PC-3 (cell line): ENCODE measurements around the gene PCNT. TPM values are rescaled to one million over a fixed set of nuclear protein-coding genes. Genes with fewer than 3 reads are reported as not detected.

Experiments
- ATAC-seq: fragments of 200-7000 bp; cut with Tn5 transposase; 2 replicates; pipeline ENCODE4 v1.9.1; 2020; ENCODE audit warnings: mild to moderate bottlenecking, moderate library complexity
- BruUV-seq: library from RNA; stranded (reverse); fragments of 400-500 nt; replicated peaks from 2 replicates; lab custom pipeline; 2021; lab: Mats Ljungman, UMichigan
- CTCF ChIA-PET: fragments of 300-600 bp; sonication (Branson Sonifier 250); formaldehyde crosslinking; loops from one replicate; lab custom pipeline; 2022; ENCODE audit warnings: antibody characterized with exemption; lab: Charles Lee
- POLR2A ChIA-PET: fragments of 300-600 bp; sonication (Branson Sonifier 250); formaldehyde crosslinking; loops from one replicate; lab custom pipeline; 2022; ENCODE audit warnings: antibody characterized with exemption; ENCODE audit not compliant: unreplicated experiment; lab: Charles Lee
- DNase-seq: peaks from one replicate; pipeline ENCODE4 v3.0.0-alpha.2; 2015
- H2AFZ ChIP-seq: fragments of 300-600 bp; sonication (generic); 2 replicates; pipeline ENCODE4 v1.6.0; 2016; ENCODE audit warnings: antibody characterized with exemption, low read length
- H3F3A ChIP-seq: fragments of 300-600 bp; sonication (generic); one replicate; pipeline ENCODE4 v1.6.0; 2017; ENCODE audit warnings: antibody characterized with exemption, low read length, control low read depth, mild to moderate bottlenecking; ENCODE audit not compliant: unreplicated experiment
- H3K27ac ChIP-seq: fragments of 300-600 bp; sonication (generic); 2 replicates; pipeline ENCODE4 v1.5.1; 2016; ENCODE audit warnings: mild to moderate bottlenecking, low read length
- H3K27me3 ChIP-seq: fragments of 300-600 bp; sonication (generic); 2 replicates; pipeline ENCODE4 v1.6.1; 2016; ENCODE audit warnings: low read length, mixed read lengths
- H3K36me3 ChIP-seq: fragments of 300-600 bp; sonication (generic); 2 replicates; pipeline ENCODE4 v1.6.1; 2016; ENCODE audit warnings: low read depth, mixed run types, low read length, mixed read lengths
- H3K4me1 ChIP-seq: fragments of 300-600 bp; sonication (generic); 2 replicates; pipeline ENCODE4 v1.5.1; 2016; ENCODE audit warnings: low read length; ENCODE audit not compliant: insufficient read depth
- H3K4me2 ChIP-seq: fragments of 300-600 bp; sonication (generic); 2 replicates; pipeline ENCODE4 v1.6.0; 2016; ENCODE audit warnings: low read length
- H3K4me3 ChIP-seq: fragments of 300-600 bp; sonication (generic); 2 replicates; pipeline ENCODE4 v1.5.1; 2016; ENCODE audit warnings: mild to moderate bottlenecking, low read length, mixed read lengths
- H3K79me2 ChIP-seq: fragments of 300-600 bp; sonication (generic); 2 replicates; pipeline ENCODE4 v1.6.1; 2017; ENCODE audit warnings: low read length, mixed read lengths
- H3K9ac ChIP-seq: fragments of 300-600 bp; sonication (generic); 2 replicates; pipeline ENCODE4 v1.6.0; 2016; ENCODE audit warnings: mild to moderate bottlenecking, low read length
- H3K9me2 ChIP-seq: fragments of 300-600 bp; sonication (generic); replicated peaks from 2 replicates; pipeline ENCODE4 v1.6.1; 2016; ENCODE audit warnings: mixed run types, low read length, mixed read lengths
- H3K9me3 ChIP-seq: fragments of 300-600 bp; sonication (generic); 2 replicates; pipeline ENCODE4 v1.6.1; 2016; ENCODE audit warnings: low read length, mixed read lengths
- H4K20me1 ChIP-seq: fragments of 300-600 bp; sonication (generic); 2 replicates; pipeline ENCODE4 v1.6.1; 2016; ENCODE audit warnings: low read length, mixed read lengths
- EZH2 ChIP-seq: fragments of 300-600 bp; sonication (generic); IDR thresholded peaks from one replicate; pipeline ENCODE4 v1.6.1; 2017; ENCODE audit warnings: antibody characterized with exemption, mild to moderate bottlenecking, low read length; ENCODE audit not compliant: unreplicated experiment
- EZH2phosphoT487 ChIP-seq: fragments of 300-600 bp; sonication (generic); IDR thresholded peaks from 2 replicates; pipeline ENCODE4 v1.6.1; 2018; ENCODE audit warnings: mild to moderate bottlenecking, antibody characterized with exemption, low read length, borderline replicate concordance
- intact Hi-C: fragments of 100-400 bp; cut with micrococcal nuclease; formaldehyde crosslinking; loops from 2 replicates; pipeline ENCODE4 v1.9.0; 2023
- total RNA-seq: library from RNA; depleted of rRNA; stranded (reverse); fragments of >200 nt; gene quantifications from 2 replicates; pipeline ENCODE4 v1.2.3, GENCODE V29; 2014
- TF ChIP-seq, protein P1 (sequence below): fragments of 300-600 bp; sonication (generic); conservative IDR thresholded peaks from 2 replicates; pipeline ENCODE4 v1.5.1; 2017; ENCODE audit warnings: antibody characterized with exemption, low read depth, mild to moderate bottlenecking, low read length

The PCNT gene
- total RNA-seq, 1 experiment from 2014 or later: 51.4 TPM

GRCh38 chr21:46489162-46489663, 165.3 kb downstream of the PCNT start:
- POLR2A ChIA-PET: no interaction called here
- ATAC-seq (no peak), DNase-seq (no peak)
- no peaks in the 10 kb centered on the region for H3F3A ChIP-seq
- no TSS peak for BruUV-seq
- no peaks in the 10 kb centered on the region for H3K27me3 ChIP-seq
- no peaks in the 10 kb centered on the region for H3K4me1 ChIP-seq
- CTCF ChIA-PET: no interaction called here
- no peak overlapping the region for H3K27ac ChIP-seq
- no peak overlapping the region for H3K4me3 ChIP-seq
- H2AFZ ChIP-seq: no peak overlapping the region
- H3K4me2 ChIP-seq: no peak overlapping the region
- TF ChIP-seq, protein P1, sequence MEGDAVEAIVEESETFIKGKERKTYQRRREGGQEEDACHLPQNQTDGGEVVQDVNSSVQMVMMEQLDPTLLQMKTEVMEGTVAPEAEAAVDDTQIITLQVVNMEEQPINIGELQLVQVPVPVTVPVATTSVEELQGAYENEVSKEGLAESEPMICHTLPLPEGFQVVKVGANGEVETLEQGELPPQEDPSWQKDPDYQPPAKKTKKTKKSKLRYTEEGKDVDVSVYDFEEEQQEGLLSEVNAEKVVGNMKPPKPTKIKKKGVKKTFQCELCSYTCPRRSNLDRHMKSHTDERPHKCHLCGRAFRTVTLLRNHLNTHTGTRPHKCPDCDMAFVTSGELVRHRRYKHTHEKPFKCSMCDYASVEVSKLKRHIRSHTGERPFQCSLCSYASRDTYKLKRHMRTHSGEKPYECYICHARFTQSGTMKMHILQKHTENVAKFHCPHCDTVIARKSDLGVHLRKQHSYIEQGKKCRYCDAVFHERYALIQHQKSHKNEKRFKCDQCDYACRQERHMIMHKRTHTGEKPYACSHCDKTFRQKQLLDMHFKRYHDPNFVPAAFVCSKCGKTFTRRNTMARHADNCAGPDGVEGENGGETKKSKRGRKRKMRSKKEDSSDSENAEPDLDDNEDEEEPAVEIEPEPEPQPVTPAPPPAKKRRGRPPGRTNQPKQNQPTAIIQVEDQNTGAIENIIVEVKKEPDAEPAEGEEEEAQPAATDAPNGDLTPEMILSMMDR: no peak
- TF ChIP-seq EZH2: no peak
- no peak for TF ChIP-seq EZH2phosphoT487
- H3K9me3 ChIP-seq: no peaks in the 10 kb centered on the region
- H3K36me3 ChIP-seq: peaks cover 18% of the 10 kb centered on the region
- H3K79me2 ChIP-seq: no peaks in the 10 kb centered on the region
- H3K9me2 ChIP-seq: no peaks in the 10 kb centered on the region
- intact Hi-C loops: no loop called here
- H3K9ac ChIP-seq: no peak overlapping the region
- H4K20me1 ChIP-seq: no peaks in the 10 kb centered on the region

DNA sequence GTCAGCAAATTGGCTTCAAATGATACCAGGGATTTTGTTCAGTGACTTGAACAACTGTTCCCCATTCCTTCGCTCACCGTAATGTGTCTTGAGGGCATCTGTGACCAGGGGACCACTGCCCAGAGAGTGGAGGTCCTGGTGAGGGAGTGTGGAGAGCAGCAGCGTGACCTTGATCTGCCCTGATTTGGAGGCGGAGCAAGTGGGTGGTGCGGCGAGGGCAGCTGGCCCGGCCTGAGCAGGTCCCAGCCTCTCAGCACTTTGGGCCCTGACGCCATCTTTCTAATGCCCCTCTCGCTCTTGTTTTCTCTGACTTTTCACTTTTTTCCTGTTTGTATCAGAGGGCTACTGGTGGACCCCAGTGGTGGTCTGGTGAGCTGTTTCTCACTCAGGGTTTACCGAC, 165.8 kb downstream of the PCNT start:
- CTCF ChIA-PET: no interaction called here
- no peak for ATAC-seq
- no peak overlapping the region for H2AFZ ChIP-seq

DNA sequence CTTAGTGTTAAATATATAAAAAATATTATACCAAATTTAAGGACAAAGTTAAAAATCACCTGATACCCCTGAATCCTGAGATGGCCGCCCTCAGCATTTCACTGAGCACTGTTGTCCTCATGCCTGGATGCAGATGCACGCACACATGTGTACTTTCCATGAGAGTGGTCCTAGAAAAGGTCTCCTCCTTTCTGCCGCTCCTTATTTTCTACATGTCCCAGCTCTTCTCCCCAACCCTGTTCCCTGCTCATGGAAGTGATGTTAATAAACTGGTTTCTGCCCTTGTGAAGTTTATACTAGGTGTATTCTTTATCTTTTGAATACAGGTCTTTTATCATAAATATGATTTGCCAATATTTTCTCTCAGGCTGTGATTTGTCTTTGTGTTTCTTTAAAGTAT, 167.6 kb downstream of the PCNT start:
- H2AFZ ChIP-seq: no peak overlapping the region
- no peak for DNase-seq
- ATAC-seq: no peak
- H3F3A ChIP-seq: no peaks in the 10 kb centered on the region
- H3K36me3 ChIP-seq: peaks cover 20% of the 10 kb centered on the region
- no TSS peak for BruUV-seq
- no peak overlapping the region for H3K9ac ChIP-seq
- H4K20me1 ChIP-seq: no peaks in the 10 kb centered on the region
- no peaks in the 10 kb centered on the region for H3K27me3 ChIP-seq
- no peaks in the 10 kb centered on the region for H3K79me2 ChIP-seq
- no peak overlapping the region for H3K27ac ChIP-seq
- CTCF ChIA-PET: no interaction called here
- no peaks in the 10 kb centered on the region for H3K9me2 ChIP-seq
- H3K9me3 ChIP-seq: no peaks in the 10 kb centered on the region
- H3K4me2 ChIP-seq: no peak overlapping the region
- POLR2A ChIA-PET: no interaction called here
- intact Hi-C loops: no loop called here
- H3K4me3 ChIP-seq: no peak overlapping the region
- TF ChIP-seq, protein P1: no peak
- TF ChIP-seq EZH2phosphoT487: no peak
- TF ChIP-seq EZH2: no peak
- no peaks in the 10 kb centered on the region for H3K4me1 ChIP-seq

More for the DNA sequence above, 165.8 kb downstream of the PCNT start:
- no peak for DNase-seq
- no TSS peak for BruUV-seq
- POLR2A ChIA-PET: no interaction called here
- TF ChIP-seq EZH2phosphoT487 (no peak), EZH2 (no peak)
- TF ChIP-seq, protein P1: no peak
- Histone ChIP-seq H3K9me3 (no peaks in the 10 kb centered on the region), H3K36me3 (peaks cover 20% of the 10 kb centered on the region), H3K4me2 (no peak overlapping the region), H3K9ac (no peak overlapping the region), H3F3A (no peaks in the 10 kb centered on the region), H4K20me1 (no peaks in the 10 kb centered on the region), H3K79me2 (no peaks in the 10 kb centered on the region), H3K27ac (no peak overlapping the region), H3K27me3 (no peaks in the 10 kb centered on the region), H3K4me1 (no peaks in the 10 kb centered on the region), H3K9me2 (no peaks in the 10 kb centered on the region), H3K4me3 (no peak overlapping the region)
- intact Hi-C loops: no loop called here
